ENCODE data around the gene PINK1.
"Not testable (repeated sequence)": the region's sequence is repeated elsewhere in the genome, so short reads cannot be mapped to it uniquely, and the experiment has no call there.

The PINK1 gene

DNA sequence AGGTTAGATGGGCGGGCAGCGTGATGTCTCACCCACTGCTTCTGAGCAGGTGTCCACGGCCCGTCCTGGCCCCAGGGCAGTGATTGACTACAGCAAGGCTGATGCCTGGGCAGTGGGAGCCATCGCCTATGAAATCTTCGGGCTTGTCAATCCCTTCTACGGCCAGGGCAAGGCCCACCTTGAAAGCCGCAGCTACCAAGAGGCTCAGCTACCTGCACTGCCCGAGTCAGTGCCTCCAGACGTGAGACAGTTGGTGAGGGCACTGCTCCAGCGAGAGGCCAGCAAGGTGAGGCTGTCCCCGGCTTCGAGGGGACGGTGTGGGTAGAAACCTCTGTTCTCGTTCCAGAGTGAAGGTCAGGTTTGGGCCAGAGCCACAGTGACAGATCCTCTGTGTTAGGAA lies 15.7 kb downstream of the PINK1 start:
- no peak for DNase-seq

DNA sequence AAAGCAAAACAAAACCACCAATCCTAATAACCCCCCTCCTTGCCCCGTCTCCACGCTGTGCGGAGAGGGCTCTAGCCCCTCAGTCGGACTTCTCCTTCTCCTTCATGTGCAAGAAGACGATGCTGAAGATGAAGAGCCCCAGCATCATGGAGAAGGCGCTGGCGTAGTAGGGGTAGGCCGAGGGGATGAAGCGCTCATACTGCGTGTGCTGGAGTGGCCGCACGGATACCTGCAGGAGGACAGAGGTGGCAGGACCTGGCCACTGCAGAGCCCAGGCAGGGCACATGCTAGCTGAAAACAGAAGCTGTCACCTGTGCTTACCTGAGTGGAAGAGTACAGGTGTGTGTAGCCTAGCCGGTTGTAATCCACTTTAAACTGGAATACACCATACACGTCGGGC lies 19.0 kb downstream of the PINK1 start:
- no peak for DNase-seq

DNA sequence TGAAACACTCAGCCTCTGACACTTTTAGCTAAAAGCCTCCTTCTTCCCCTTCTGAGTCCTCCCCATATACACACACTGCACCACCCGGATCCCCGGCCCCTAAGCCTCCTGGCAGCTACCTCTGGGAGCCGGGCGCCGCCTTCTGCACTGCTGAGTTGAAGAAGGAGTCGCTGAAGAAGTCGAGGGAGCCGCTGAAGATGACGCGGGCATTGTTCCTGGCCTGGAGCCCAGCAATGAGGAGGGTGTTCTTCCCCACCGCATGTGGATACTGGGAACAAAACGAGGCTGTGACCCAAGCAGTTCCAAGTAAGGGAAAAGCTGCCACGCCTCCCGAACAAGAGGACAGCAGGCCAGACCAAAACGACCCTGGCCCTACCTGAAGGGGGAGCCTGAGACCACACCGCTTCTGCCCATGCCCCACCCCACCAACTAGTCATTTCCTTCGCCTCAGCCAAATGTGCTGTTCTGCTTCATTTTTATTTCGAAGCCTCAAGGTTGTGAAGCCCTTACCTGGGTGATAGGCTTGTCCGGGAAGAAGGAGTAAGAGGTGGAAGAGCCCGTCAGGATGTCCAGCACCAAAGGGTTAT lies 20.9 kb downstream of the PINK1 start:
- no peak for DNase-seq

DNA sequence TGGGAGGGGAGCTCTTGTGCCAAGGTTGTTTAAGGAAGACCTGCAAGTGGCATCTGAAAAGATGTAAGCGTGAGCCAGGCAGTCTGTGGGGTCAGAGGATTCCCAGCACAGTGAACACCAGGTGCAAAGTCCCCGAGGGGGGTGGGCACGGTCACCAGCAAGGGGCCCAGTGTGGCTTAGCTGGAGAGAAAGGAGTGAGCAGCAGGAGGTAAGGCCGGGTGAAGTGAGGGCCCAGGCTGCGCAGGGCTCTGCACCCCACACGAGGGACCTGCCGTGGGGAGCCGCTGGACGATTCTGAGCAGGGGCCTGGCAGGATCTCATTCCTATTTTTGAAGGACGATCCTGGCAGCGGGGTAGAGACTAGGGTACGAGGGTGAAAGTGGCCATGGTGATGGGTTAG lies 23.8 kb downstream of the PINK1 start:
- DNase-seq, result no peak

DNA sequence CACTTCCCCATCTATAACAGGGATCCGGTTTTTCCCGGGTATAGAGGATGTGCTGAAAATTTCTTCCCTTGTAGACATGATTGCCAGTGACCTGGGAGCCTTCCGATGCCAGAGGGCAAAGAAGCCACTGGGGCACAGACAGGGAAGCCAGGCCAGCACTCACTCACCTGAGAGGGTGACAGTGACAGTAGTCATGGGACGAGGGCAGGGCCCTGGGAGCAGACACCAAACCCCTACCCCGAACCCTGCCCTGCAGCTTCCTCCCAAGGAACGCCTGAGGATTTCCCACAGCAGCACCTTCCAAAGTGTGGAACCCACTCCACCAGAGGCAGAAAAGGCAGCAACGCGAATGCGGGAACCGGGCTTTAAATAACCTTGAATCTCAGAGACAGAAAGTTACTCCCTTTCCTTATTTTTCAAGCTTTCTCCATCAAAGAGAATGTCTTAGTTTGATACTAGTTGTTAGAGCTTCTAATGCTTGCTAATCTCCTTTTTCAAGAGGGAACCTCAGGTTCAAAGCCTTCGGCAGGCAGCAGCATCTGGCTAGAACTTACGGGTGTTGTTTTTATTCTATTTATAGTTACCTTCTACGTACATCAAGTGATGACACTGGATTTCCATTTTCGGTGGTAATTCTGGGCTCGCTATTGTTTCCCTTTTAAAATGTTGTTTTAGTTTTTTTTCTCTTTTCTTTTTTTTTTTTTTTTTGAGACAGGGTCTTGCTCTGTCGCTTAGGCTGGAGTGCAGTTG lies 25.1 kb downstream of the PINK1 start:
- DNase-seq, result no peak

DNA sequence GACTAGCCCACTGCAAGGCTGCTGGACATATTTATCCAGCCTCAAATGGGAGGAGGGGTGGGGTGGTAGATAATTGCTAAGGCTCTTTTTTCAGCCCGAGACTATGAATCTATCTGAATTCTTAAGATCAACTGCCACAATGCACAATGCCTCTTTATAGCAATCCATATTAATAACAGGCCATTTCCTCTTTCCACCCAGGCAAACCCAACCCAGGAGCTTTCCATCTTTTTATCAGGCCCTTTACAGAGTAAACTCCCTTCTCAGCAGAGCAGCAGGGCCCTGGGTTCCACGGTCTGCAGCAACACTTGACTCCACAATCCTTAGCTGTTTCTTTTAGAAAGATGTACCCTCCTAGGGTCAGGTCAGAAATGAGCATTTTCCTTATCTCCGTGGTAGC lies 27.1 kb downstream of the PINK1 start:
- no peak for DNase-seq

DNA sequence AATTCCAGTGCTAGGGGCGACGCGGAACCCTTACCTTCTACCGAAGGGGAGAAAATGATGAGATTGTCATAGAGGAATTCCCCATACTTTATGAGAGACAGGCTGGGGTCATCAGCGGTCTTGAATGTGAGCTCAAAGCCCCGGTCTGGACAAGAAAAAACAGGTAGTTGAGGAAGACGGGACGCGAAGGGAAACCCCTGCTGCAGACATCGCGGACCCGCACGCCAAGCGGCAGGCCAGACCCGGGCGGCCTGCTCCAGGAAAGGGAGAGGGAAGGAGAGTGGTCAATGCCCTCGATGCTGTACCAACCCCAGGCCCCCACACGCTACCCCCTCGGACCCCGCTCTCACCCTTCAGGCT lies 27.6 kb downstream of the PINK1 start:
- DNase-seq, result no peak

DNA sequence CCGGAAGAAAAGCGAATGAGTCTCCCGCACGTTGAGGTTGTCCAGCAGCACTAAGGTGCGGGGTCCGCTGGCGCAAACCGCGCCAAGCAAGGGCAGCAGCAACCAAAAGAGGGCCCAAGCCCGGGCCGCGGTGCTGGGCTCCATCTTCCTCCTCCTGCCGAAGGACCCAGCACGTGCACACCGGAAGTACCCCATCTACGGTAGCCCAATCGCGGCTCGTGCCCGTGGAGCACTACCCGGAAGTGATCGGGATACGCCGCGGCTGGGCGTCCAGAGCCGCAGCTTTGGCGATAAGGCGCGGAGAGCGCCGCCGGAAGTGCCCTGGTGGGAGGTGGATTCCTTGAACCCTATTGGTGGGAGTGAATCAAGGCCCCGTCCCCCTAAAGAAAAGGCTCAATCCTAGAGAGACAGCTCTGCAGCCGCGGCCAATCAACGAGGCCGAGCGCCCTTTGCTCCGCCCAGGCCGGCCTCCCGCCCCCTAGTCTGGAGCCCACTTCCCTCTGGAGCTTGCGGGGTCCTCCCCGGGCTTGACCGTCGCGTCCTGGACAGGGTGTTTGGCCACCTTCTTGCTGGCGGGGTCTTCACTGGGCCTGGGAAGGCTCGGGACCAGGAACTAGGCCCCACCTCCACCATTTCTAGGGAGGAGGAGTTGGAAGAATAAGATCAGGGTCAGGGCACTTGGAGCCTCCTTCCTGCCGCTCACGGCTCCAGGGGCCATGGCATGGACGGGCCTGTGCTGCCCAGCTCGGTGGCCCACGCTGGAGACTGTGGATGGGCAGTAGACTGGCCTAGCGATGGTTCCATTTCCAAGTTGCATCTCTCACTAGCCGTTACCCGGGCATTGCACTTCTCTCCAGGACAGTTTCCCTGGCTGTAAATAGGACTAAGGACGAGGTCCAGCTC lies 28.2 kb downstream of the PINK1 start, which contains the start of gene DDOST:
Gene DDOST (minus strand): TSS at position 163 of the 903 bp plus-strand sequence. CDS start 19 bp downstream, at position 144.
- peak; percentile 95 for DNase-seq

DNA sequence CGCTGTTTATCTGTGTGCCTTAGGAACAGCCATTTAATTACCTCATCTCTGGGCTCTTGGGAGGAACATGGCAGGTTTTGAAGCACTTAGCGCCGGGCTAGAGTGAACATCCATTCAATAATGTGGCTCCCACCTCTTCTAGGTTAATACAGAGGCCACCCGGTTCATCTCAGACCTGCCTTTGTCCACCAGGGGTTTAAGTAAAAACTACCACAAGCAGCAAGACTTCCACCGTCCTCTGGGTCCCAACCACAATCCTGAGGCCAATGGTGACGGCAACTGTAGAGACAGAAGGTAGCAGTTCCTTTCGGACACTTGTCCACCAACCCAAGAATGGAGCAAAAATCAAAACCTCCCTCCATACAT lies 28.8 kb downstream of the PINK1 start:
- DNase-seq, result no peak

DNA sequence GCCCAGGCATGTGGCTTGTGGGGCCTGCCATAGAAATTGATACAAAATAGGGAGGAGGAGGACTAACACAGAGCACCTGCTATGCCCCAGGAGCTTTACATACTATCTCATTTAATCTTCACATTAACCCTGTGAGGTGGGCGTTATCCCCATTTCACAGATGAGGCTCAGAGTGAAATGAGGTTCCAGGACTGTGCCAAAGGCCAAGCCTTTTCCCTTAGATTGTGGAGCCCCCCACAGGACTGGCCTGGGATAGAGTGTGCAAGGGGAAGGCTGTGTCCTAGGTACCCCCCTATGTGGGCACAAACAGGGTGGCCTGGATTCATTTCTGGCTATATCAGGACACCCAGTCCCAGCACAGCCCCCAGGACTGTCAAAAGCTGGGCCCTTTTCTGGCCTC lies 30.1 kb downstream of the PINK1 start:
- DNase-seq, result no peak

DNA sequence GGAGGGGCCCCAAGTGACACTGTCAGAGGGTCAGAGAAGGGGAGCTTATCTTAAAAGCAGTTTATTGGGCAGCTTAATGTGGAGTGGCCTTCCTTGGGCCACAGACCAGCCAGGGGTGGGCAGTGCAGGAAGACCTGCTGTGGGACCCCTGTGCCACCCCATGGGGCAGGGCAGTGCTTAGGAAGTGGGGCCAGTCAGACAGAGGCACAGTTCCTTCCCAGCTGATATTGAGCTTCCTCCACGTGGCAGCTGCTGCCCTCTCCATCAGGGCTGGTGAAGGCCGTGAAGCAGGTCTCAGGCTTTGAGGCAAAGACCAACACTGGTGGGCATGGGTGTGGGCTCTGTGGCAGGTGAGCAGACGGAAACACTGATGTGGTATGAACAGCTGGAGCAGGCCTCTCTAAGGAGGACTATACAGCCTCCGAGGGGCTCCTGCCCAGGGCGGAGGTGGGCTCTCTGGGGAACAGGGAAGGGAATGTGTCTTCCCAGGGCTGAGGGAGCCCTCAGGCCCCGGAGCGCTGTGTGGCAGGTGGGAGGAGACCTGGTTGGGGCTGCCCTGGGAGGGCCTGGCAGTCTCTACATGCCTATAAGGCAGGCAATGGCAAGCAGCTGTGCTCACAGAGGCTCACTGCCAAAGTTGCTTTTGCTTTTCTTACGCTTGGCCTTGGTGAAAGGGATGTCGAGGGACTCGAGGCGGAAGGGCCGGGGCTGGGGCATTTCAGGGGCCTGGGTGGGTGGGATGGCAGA lies 30.9 kb downstream of the PINK1 start:
- DNase-seq, result no peak

DNA sequence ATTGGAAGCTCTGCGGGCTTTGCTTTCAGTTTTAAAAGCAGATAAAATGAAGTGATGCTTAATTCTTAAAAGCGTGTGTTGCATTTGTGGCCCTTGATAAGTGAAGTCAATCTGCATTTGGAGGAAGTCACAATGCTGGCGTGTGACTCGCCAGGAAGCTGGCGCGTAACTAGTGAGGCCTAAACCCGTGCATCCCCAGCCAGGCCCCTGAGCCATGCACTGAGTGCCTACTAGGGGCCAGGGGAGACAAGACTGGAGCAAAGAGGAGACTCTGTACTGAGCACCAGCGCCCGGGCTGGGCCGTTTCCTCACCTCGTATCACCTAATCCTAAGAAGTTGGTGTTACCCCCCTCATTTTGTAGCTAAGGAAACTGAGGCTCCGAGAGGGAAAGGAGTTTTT lies 32.5 kb downstream of the PINK1 start:
- no peak for DNase-seq

DNA sequence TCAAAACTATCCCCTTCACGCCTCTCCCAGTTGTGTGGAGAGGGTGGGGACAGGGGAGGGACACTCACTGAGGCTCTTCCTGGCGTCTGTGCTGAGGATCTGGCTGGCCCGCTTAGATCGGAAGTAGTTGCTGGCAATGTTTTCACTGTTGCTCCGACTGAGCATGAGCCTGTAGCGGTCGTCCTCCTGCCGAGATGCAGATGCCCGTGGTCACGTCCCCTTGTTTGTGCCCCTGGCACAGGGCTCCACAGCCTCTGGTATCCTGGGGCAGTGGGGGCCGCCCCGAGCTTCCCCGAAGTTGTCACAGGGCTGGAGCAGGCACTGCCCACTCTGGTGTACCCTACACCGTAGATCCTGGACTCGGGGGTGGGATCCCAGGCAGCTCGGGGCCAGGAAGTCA lies 32.9 kb downstream of the PINK1 start:
- no peak for DNase-seq

DNA sequence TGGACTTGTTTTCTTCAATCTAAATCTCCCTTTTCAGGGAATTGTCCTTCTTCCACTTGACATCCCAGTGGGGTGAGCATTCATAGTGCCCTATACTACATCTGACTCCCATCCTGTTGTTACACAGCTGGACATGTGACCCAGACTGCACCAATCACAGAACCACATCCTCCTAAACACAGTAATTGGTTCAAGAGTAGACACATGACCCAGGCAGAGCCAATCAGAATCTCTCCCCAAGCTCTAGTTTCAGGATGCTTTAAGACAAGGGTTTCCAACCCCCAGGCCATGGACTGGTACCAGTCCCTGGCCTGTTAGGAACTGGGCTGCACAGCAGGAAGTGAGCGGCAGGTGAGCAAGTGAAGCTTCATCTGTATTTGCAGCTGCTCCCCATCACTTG lies 33.5 kb downstream of the PINK1 start:
- no peak for DNase-seq

DNA sequence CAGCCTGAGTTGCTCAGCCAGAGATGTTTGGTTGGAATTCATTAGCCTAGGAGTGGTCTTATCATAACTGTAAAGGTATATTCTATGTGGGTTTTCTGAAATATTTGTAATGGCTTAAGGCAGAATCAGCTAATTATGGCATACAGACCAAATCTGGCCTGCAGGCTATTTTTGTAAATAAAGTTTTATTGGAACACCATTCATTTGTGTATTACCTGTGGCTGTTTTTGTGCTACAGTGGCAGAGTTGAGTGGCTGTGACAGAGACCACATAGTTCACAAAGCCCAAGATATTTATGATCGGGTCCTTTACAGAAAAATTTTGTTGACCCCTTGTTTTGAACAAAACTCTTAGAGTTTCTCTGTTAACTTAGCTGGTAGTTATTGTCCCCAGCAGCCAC lies 35.3 kb downstream of the PINK1 start:
- no peak for DNase-seq

DNA sequence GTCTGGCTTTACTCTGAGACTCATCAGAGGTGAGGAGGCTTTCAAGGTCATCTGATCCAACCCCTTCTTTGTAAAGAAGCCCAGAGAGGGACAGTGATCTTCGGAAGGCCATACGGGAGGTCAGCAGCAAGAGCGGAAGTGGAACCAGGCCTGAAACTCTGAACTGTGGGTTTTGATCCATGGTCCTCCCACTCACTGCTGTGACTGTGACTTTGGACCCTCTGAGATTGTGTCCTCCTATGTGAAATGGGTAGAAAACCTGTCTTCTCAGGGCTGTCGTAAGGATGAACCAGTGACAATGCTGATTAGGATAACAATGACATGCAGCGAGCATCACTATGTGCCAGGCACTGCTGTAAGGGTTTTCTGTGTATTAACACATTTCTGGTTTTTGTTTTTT lies 37.7 kb downstream of the PINK1 start:
- DNase-seq, result no peak

DNA sequence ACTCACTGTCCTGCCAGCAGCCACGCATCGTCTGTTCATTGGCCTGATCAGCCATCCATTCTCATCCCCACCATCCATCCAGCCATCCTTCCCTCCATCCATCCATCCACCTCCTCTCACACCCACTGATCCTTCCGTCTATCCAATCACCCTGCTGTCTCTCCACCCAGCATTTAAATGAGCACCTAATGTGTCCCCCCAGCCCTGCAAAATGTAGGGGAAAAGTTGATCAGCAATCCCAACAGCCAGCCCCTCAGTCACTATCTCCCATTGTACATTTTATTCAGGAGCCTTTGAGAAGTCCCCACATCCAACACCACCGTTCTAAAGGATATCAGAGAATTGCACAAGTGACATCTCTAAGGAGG lies 39.0 kb downstream of the PINK1 start:
- no peak for DNase-seq

DNA sequence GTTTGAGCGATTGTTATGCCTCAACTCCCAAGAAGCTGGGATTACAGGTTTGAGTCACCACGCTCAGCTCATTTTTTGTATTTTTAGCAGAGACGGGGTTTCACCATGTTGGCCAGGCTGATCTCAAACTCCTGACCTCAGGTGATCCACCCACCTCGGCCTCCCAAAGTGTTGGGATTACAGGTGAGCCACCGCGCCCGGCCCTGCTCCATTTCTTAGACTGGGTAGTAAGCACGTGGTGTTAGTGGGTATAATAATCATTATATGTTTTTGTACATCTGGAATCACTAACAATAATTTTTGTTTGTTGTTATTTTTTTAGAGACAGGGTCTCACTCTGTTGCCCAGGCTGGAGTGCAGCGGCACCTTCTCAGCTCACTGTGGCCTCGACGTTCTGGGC lies 40.4 kb downstream of the PINK1 start:
- DNase-seq, result not testable (repeated sequence)

DNA sequence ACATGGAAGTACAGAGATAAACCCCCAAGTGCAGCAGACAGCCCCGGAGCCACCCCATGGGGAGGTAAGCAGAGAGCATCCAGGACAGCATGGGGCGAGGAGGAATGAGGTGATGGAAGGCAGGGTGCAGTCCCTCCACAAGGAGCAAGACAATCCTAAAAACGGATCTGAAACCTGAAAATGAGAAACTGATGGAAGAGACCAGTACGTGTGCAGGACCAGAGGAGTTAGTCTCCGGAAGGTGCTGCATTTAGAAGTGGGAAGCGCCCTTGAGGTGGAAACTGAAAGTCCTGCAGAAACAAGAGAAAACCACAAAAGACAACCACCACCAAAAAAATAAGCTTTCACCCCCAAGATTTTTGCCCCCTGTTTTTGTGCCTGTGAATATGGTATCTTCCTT lies 45.3 kb downstream of the PINK1 start:
- DNase-seq, result no peak

DNA sequence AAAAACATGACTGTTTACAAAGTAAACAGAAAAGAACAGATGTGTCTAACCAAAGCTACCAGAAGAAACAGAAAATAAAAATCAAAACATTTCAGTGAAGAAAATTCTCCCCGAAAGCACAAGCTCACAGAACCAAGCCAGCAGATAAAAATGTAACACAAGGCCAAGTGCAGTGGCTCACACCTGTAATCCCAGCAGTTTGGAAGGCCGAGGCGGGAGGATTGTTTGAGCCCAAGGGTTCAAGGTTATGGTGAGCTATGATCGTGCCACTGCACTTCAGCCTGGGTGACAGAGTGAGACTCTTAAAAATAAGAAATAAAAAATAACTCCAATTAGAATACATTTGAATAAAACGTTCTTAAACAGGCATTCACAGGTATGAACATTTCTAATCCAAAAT lies 47.0 kb downstream of the PINK1 start:
- no peak for DNase-seq

DNA sequence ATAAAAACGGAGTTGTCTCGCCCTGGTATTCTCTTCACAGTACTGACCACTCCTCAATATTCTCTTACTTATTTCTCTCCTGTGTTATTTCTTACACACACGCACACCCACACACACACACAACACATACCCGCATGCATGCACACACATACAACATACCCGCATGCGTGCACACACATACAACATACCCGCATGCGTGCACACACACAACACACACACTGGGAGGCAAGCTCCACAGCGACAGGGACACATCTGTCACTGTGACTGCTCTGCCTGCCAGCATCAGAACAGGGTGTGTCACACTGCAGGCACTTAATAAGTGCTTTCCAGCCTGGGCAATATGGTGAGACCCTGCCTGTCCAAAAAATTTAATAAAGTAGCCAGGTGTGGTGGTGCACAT lies 48.7 kb downstream of the PINK1 start:
- DNase-seq, result no peak

DNA sequence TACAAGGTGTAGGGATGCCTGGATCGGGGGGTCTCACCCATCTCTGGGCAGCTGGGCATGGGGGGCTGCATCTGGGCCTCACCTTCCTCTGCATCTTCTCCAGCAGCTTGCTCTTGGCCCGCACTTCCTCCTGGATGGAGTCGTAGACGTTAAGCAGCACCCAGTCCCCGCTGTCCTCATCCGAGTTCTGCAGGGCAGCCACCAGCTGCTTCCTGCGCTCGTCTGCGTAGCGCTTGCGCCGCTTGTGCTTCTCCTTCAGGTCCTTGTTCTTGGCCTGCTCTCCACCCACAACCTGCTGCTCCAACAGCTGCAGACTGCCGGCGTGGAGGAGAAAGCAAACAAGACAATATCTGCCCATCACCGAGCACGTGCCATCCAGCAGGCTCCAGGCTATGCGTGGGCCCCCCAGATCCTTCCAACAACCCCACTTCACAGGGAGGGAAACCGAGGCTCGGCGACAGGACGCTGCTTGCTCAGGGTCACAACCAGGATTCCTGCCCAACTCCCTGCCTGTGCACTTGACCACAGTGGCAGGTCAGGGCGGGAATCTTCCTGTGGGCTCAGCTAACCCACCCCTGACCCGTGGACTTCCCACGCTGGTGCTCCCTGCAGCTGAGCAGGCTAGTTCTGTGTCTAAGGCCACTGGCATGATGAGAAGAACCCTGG lies 49.4 kb downstream of the PINK1 start:
- DNase-seq, result no peak

DNA sequence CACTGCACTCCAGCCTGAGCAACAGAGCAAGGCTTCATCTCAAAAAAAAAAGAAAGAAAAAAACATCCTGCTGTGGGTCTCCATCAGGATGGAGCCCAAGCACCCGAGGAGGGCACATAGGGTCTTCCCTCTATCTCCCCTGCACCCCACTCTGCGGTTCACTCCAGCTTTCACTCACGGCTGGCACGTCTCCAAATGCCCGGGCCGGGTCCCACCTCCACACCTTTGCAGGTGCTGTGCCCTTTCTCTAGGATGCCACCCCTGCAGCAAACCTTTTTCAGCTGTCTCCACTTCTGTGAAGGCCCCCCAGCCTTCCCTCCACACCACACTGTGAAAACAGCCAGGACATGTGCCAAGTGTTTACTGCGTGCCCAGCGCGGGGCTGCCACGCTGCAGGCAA lies 50.4 kb downstream of the PINK1 start:
- DNase-seq, result no peak
